Upper lobe of left lung (tissue), 6 donors: Measurements from ENCODE around the gene CAMSAP1. TPM values are rescaled to one million over a fixed set of nuclear protein-coding genes. Genes with fewer than 3 reads are reported as not detected.

Experiments used
- ATAC-seq, 2 donors: fragments of 200-7000 bp; cut with Tn5 transposase; one replicate each; pipeline ENCODE4 v1.9.1; 2022; ENCODE audit warnings: mild to moderate bottlenecking in 2 of 2, moderate library complexity in 2 of 2; ENCODE audit not compliant: low FRiP score in 2 of 2
- DNase-seq, 2 donors: peaks; one replicate each; pipeline ENCODE4 v3.0.0-alpha.2; 2019 to 2020
- H3K27ac ChIP-seq, 4 donors: fragments of 200-600 bp; sonication (generic); one replicate each; pipeline ENCODE4 v1.5.1; 2016 to 2019
- H3K27me3 ChIP-seq, 4 donors: fragments of 200-600 bp; sonication (generic); one replicate each; pipeline ENCODE4 v1.5.1; 2017 to 2019
- H3K36me3 ChIP-seq, 4 donors: fragments of 200-600 bp; sonication (generic); one replicate each; pipeline ENCODE4 v1.5.1; 2016 to 2019
- H3K4me1 ChIP-seq, 4 donors: fragments of 200-600 bp; sonication (generic); one replicate each; pipeline ENCODE4 v1.5.1; 2018 to 2019
- H3K4me3 ChIP-seq, 4 donors: fragments of 200-600 bp; sonication (generic); one replicate each; pipeline ENCODE4 v1.5.1; 2017 to 2019; ENCODE audit warnings: mild to moderate bottlenecking in 2 of 4, moderate library complexity in 1 of 4
- H3K9me3 ChIP-seq, 4 donors: fragments of 200-600 bp; sonication (generic); one replicate each; pipeline ENCODE4 v1.5.1; 2018 to 2019
- EP300 ChIP-seq, 4 donors: sonication (generic); formaldehyde crosslinking; IDR thresholded peaks; one replicate each; pipeline ENCODE4 v1.5.1; 2017; ENCODE audit warnings: antibody characterized with exemption in 4 of 4, control low read depth in 2 of 4
- POLR2A ChIP-seq, 4 donors: fragments of 450-650 bp; IDR thresholded peaks; one replicate each; pipeline ENCODE4 v1.5.1; 2016 to 2017; ENCODE audit warnings: antibody characterized with exemption in 4 of 4, mild to moderate bottlenecking in 2 of 4
- POLR2AphosphoS5 ChIP-seq, 2 donors: sonication (generic); formaldehyde crosslinking; IDR thresholded peaks; one replicate each; pipeline ENCODE4 v1.5.1; 2017; ENCODE audit warnings: antibody characterized with exemption in 2 of 2
- WGBS, 2 donors: methylation state at CpG; one replicate each; pipeline ENCODE4 v1.1.5; 2017 to 2018; 5-methylcytosine and 5-hydroxymethylcytosine counted together
- total RNA-seq, 6 donors: library from RNA; depleted of rRNA in 4 of 6; stranded (reverse); fragments of >200 nt in 4 of 6; gene quantifications; one replicate each; pipeline versions ENCODE4 v1.1.0 to v1.2.1, GENCODE V29; 2016 to 2021
- TF ChIP-seq, protein P1 (sequence below), 6 experiments: fragments of 450-650 bp in 4 of 6; fragments of 200-600 bp in 2 of 6; sonication (generic) in 2 of 6; IDR thresholded peaks; one replicate each; pipeline ENCODE4 v1.5.1; 2016 to 2019; ENCODE audit warnings: antibody characterized with exemption in 6 of 6
- donor health status: DM: no; HTN: no; CAD: no; lungs with moderate emphysema.
- donor health status: DM: no; HTN: yes; CAD: no; lungs with severe emphysema.

CAMSAP1 gene
- total RNA-seq, 6 donors from 2014 or later: 29.9 to 39.7 (median 34.1) TPM

DNA sequence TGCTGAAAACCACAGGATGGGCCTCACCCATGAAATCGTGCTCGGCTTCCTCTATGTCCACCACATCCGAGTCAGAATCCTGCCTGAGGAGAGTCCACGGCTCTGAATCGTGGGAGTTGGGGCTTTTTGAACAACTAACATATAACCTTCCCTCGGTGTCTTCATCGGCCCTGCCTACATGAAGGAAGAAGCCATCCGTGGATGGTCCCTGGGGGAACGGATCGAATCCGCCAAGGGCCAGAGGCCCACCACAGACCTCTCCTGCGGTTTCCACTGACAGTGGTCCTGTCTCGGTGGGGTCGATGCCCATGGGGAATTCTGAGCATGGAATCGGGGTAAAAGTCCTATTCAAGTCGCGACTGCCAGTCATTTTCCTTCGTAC lies 85.0 kb downstream of the CAMSAP1 start:
- DNase-seq: no peak
- peaks cover 14 to 86% (median 72%) of the 10 kb centered on the region in 4 donors for H3K36me3 ChIP-seq
- 93% methylated on average over 18 of the region's 18 CpGs for WGBS, 2 donors

DNA sequence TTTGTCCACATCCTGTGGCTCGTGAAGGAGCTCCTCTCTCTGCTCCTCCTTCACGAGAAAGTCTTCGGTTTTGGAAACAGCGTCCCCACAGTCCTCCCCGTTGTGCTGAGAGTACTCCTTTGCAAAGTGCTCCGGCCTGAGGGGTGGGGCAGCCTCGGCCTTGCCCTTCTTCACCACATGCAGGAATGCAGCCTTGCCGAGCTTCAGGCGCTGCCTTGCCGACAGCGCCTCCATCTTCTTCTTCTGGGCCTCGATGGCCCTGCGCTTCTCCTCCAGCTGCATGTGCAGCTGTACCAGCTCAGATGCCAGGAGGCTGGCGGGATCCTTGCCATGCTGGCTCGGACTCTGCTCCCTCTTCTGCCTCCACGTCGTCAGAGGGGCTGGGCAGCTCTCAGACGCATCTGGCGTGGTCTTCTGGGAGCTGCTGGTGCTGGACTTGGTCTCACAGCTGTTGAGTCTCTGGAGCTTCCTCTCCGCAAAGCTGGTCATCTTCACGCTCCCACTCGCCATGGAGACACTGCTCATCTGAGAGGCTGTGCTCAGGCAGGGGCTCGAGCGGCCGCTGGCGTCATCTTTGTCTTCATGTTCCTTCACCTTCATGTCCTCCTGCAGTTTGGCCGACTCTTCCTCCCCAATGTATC lies 85.5 kb downstream of the CAMSAP1 start:
- no peaks in the 10 kb centered on the region for H3K4me1 ChIP-seq
- DNase-seq: no peak
- H3K9me3 ChIP-seq: no peaks in the 10 kb centered on the region
- no peaks in the 10 kb centered on the region for H3K27me3 ChIP-seq
- no peak for TF ChIP-seq POLR2AphosphoS5 (IDR thresholded peaks at IDR 0.05)
- TF ChIP-seq, protein P1, sequence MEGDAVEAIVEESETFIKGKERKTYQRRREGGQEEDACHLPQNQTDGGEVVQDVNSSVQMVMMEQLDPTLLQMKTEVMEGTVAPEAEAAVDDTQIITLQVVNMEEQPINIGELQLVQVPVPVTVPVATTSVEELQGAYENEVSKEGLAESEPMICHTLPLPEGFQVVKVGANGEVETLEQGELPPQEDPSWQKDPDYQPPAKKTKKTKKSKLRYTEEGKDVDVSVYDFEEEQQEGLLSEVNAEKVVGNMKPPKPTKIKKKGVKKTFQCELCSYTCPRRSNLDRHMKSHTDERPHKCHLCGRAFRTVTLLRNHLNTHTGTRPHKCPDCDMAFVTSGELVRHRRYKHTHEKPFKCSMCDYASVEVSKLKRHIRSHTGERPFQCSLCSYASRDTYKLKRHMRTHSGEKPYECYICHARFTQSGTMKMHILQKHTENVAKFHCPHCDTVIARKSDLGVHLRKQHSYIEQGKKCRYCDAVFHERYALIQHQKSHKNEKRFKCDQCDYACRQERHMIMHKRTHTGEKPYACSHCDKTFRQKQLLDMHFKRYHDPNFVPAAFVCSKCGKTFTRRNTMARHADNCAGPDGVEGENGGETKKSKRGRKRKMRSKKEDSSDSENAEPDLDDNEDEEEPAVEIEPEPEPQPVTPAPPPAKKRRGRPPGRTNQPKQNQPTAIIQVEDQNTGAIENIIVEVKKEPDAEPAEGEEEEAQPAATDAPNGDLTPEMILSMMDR (IDR thresholded peaks at IDR 0.05): no peak
- TF ChIP-seq POLR2A (IDR thresholded peaks at IDR 0.05): no peak
- no peak for TF ChIP-seq EP300 (IDR thresholded peaks at IDR 0.05)
- H3K4me3 ChIP-seq: no peak overlapping the region
- 92 to 95% methylated on average over 27 of the region's 27 CpGs for WGBS, 2 donors
- no peak overlapping the region for H3K27ac ChIP-seq
- peaks cover 19 to 86% (median 75%) of the 10 kb centered on the region in 4 donors for H3K36me3 ChIP-seq
- no peak for ATAC-seq

More for the DNA sequence above, 85.0 kb downstream of the CAMSAP1 start:
- no peak overlapping the region for H3K4me3 ChIP-seq
- TF ChIP-seq POLR2A (IDR thresholded peaks at IDR 0.05) (no peak), POLR2AphosphoS5 (IDR thresholded peaks at IDR 0.05) (no peak), EP300 (IDR thresholded peaks at IDR 0.05) (no peak)
- TF ChIP-seq, protein P1 (IDR thresholded peaks at IDR 0.05): no peak
- no peak overlapping the region for H3K27ac ChIP-seq
- H3K9me3 ChIP-seq: no peaks in the 10 kb centered on the region
- no peak for ATAC-seq
- H3K4me1 ChIP-seq: no peaks in the 10 kb centered on the region
- no peaks in the 10 kb centered on the region for H3K27me3 ChIP-seq

DNA sequence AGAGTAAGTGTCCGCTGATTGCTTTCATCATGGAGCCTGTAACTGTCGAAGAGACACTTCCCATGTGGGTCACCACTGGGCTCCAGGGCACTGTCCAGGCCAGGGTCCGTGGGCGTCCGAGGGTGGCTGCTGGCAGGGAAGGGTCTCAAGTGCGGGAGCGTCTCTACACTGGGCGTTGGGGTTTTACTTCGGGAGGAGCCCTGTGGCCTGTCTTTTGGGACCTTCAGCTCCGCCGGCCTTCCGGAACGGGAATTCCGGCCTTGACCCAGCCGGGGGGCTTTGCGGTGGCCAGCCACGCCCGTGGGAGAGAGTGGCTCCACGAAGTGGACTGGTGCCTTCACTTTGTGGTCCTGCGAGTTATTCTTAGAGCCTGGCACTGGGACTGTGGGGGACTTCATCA lies 86.2 kb downstream of the CAMSAP1 start:
- WGBS, 2 donors: 93 to 98% methylated on average over 14 to 18 of the region's 20 CpGs
- no peak for TF ChIP-seq POLR2AphosphoS5 (IDR thresholded peaks at IDR 0.05)
- TF ChIP-seq POLR2A (IDR thresholded peaks at IDR 0.05): no peak
- TF ChIP-seq, protein P1 (IDR thresholded peaks at IDR 0.05): no peak
- no peak for TF ChIP-seq EP300 (IDR thresholded peaks at IDR 0.05)
- DNase-seq (peak in 1 of 2 donors; percentile 77), ATAC-seq (no peak)
- no peaks in the 10 kb centered on the region for H3K9me3 ChIP-seq
- no peaks in the 10 kb centered on the region for H3K27me3 ChIP-seq
- no peak overlapping the region for H3K27ac ChIP-seq
- no peak overlapping the region for H3K4me3 ChIP-seq
- H3K36me3 ChIP-seq: peaks cover 26 to 93% (median 80%) of the 10 kb centered on the region in 4 donors
- H3K4me1 ChIP-seq: no peaks in the 10 kb centered on the region

DNA sequence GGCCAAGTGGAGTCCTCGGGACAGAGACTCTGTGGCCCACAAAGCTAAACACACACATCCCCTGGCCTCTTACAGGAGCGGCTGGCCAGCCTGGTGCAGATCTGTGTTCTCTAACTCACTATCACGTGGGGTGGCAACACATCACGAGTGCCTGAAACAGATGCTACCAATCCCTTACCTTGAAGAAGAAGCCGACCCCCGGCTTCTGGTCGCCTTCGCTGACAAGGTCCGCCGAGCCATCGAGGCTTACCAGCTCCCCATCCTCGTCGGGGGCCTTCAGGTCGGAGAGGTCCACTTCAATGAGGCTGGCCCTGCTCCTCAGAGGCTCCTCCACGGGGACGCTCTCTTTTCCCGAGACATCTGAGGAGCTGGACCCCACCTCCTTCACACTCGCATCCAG lies 86.7 kb downstream of the CAMSAP1 start:
- H3K9me3 ChIP-seq: no peaks in the 10 kb centered on the region
- H3K36me3 ChIP-seq: peaks cover 31 to 94% (median 82%) of the 10 kb centered on the region in 4 donors
- no peak overlapping the region for H3K4me3 ChIP-seq
- no peak overlapping the region for H3K27ac ChIP-seq
- WGBS, 2 donors: 94 to 96% methylated on average over 17 to 18 of the region's 18 CpGs
- no peaks in the 10 kb centered on the region for H3K27me3 ChIP-seq
- ATAC-seq: no peak
- DNase-seq: no peak
- no peaks in the 10 kb centered on the region for H3K4me1 ChIP-seq
- TF ChIP-seq POLR2A (IDR thresholded peaks at IDR 0.05): no peak
- no peak for TF ChIP-seq POLR2AphosphoS5 (IDR thresholded peaks at IDR 0.05)

DNA sequence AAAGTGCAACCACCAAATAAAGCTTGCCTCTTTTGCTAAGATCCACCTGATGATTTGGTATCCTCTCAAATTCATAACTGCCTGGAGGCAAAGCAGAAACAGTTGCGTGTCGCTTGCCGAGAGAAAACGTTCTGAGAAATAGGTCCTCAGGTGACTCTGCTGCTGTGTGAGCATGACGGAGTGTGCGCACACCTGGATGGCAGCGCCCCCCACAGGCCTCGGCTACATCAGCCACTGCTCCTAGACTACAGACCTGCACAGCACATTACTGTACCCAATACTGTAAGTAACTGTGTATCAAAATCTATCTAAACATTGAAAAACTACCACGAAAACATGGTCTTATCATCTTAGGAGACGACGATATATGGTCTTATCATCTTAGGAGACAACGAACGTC lies 87.4 kb downstream of the CAMSAP1 start:
- no peak for ATAC-seq
- peaks cover 34 to 100% (median 89%) of the 10 kb centered on the region in 4 donors for H3K36me3 ChIP-seq

More for the DNA sequence above, 87.4 kb downstream of the CAMSAP1 start:
- TF ChIP-seq, protein P1 (IDR thresholded peaks at IDR 0.05): no peak
- TF ChIP-seq POLR2A (IDR thresholded peaks at IDR 0.05): no peak
- TF ChIP-seq EP300 (IDR thresholded peaks at IDR 0.05): no peak
- no peak for TF ChIP-seq POLR2AphosphoS5 (IDR thresholded peaks at IDR 0.05)
- Histone ChIP-seq H3K27me3 (no peaks in the 10 kb centered on the region), H3K27ac (no peak overlapping the region), H3K4me1 (no peaks in the 10 kb centered on the region), H3K9me3 (no peaks in the 10 kb centered on the region), H3K4me3 (no peak overlapping the region)
- 89 to 96% methylated on average over 13 of the region's 13 CpGs for WGBS, 2 donors
- no peak for DNase-seq
